RPMI7951 (cell line): ENCODE results near the gene GABARAP. TPM values are rescaled to one million over a fixed set of nuclear protein-coding genes. Genes with fewer than 3 reads are reported as not detected.

Experiments
- DNase-seq: peaks from one replicate; pipeline ENCODE4 v3.0.0-alpha.2; 2012; ENCODE audit warnings: low read depth
- total RNA-seq: library from RNA; depleted of rRNA; stranded (reverse); fragments of >200 nt; shearing (Covaris generic); gene quantifications from 2 replicates; pipeline ENCODE4 v1.2.3, GENCODE V29; 2014

GABARAP gene
- total RNA-seq, 1 experiment from 2014 or later, result 451 TPM

- DNase-seq, result peak; percentile 98
Measured at GRCh38 chr17:7239091-7240027, 2.9 kb downstream of the GABARAP start, which contains the start of gene PHF23. PHF23 (minus strand) TSS chr17:7239457; CDS start chr17:7239279, 178 bp downstream.

- no peak for DNase-seq
Measured at GRCh38 chr17:7238420-7239090, 3.7 kb downstream of the GABARAP start.

- peak; percentile 66 for DNase-seq
Measured at GRCh38 chr17:7237761-7238419, 4.4 kb downstream of the GABARAP start.

- DNase-seq, result no peak
Measured at GRCh38 chr17:7237266-7237760, 4.9 kb downstream of the GABARAP start.

GRCh38 chr17:7236808-7237207 is 5.4 kb downstream of the GABARAP start:
- no peak for DNase-seq

- no peak for DNase-seq
Measured at GRCh38 chr17:7235693-7236665, 6.3 kb downstream of the GABARAP start.

GRCh38 chr17:7234083-7234951 is 7.9 kb downstream of the GABARAP start, which contains the start of gene DVL2:
DVL2 (minus strand) TSS chr17:7234517; CDS start chr17:7234262, 255 bp downstream.
- peak; percentile 90 for DNase-seq

- no peak for DNase-seq
Measured at GRCh38 chr17:7233701-7234082, 8.6 kb downstream of the GABARAP start.

GRCh38 chr17:7232114-7232513 is 10.1 kb downstream of the GABARAP start:
- no peak for DNase-seq

- no peak for DNase-seq
Measured at GRCh38 chr17:7229504-7229903, 12.7 kb downstream of the GABARAP start.

GRCh38 chr17:7228920-7229319 is 13.3 kb downstream of the GABARAP start:
- no peak for DNase-seq

GRCh38 chr17:7226721-7227710 is 15.2 kb downstream of the GABARAP start:
- DNase-seq, result no peak

GRCh38 chr17:7225711-7226331 is 16.4 kb downstream of the GABARAP start:
- DNase-seq, result no peak

- DNase-seq, result no peak
Measured at GRCh38 chr17:7224661-7225111, 17.6 kb downstream of the GABARAP start.

- no peak for DNase-seq
Measured at GRCh38 chr17:7224110-7224509, 18.1 kb downstream of the GABARAP start.

GRCh38 chr17:7223375-7223774 is 18.9 kb downstream of the GABARAP start:
- no peak for DNase-seq

- DNase-seq, result no peak
Measured at GRCh38 chr17:7222972-7223292, 19.3 kb downstream of the GABARAP start.
